Caco-2 (cell line): ENCODE measurements around the gene AGAP1. TPM values are rescaled to one million over a fixed set of nuclear protein-coding genes. Genes with fewer than 3 reads are reported as not detected.

Source experiments
- BruUV-seq: library from RNA; stranded (reverse); fragments of 400-500 nt; replicated peaks from 2 replicates; lab custom pipeline; 2021; lab: Mats Ljungman, UMichigan
- CTCF ChIA-PET: fragments of 300-600 bp; sonication (Branson Sonifier 250); formaldehyde crosslinking; loops from one replicate; lab custom pipeline; 2022; ENCODE audit warnings: antibody characterized with exemption; lab: Charles Lee
- POLR2A ChIA-PET: fragments of 300-600 bp; sonication (Branson Sonifier 250); formaldehyde crosslinking; loops from one replicate; lab custom pipeline; 2022; ENCODE audit warnings: antibody characterized with exemption; lab: Charles Lee
- DNase-seq, 2 experiments: peaks; one replicate each; pipeline versions ENCODE4 v3.0.0 to v3.0.0-alpha.2; 2020 to 2022
- H3K27me3 ChIP-seq: replicated peaks from 2 replicates; pipeline ENCODE4 v1.6.0; 2011; ENCODE audit warnings: low read length; ENCODE audit not compliant: control insufficient read depth, insufficient read depth
- H3K36me3 ChIP-seq: 2 replicates; pipeline ENCODE4 v1.5.1; 2011; ENCODE audit warnings: low read length; ENCODE audit not compliant: control insufficient read depth, insufficient read depth
- H3K4me1 ChIP-seq: fragments of 250-450 bp; sonication (Bioruptor Pico); 2 replicates; pipeline ENCODE4 v1.5.1; 2020; ENCODE audit warnings: mild to moderate bottlenecking
- H3K4me3 ChIP-seq: 2 replicates; pipeline ENCODE4 v1.5.1; 2011; ENCODE audit warnings: low read depth, mild to moderate bottlenecking, control low read depth, low read length
- H3K9me3 ChIP-seq: fragments of 250-450 bp; sonication (Bioruptor Pico); 2 replicates; pipeline ENCODE4 v1.5.1; 2020; ENCODE audit warnings: mild to moderate bottlenecking, moderate library complexity
- H3K27ac Mint-ChIP-seq: one replicate; pipeline ENCODE4 v1.8.0; 2022; ENCODE audit warnings: mixed read lengths; ENCODE audit not compliant: unreplicated experiment
- H3K27me3 Mint-ChIP-seq: one replicate; pipeline ENCODE4 v1.8.0; 2022; ENCODE audit warnings: mixed read lengths; ENCODE audit not compliant: insufficient read depth, unreplicated experiment
- H3K36me3 Mint-ChIP-seq: one replicate; pipeline ENCODE4 v1.8.0; 2022; ENCODE audit warnings: mild to moderate bottlenecking, mixed read lengths; ENCODE audit not compliant: insufficient read depth, unreplicated experiment
- H3K4me1 Mint-ChIP-seq: one replicate; pipeline ENCODE4 v1.8.0; 2022; ENCODE audit warnings: low read depth, mixed read lengths; ENCODE audit not compliant: unreplicated experiment
- H3K4me3 Mint-ChIP-seq: one replicate; pipeline ENCODE4 v1.8.0; 2022; ENCODE audit warnings: mild to moderate bottlenecking, moderate library complexity, mixed read lengths; ENCODE audit not compliant: unreplicated experiment
- H3K9me3 Mint-ChIP-seq: one replicate; pipeline ENCODE4 v1.8.0; 2022; ENCODE audit warnings: mixed read lengths; ENCODE audit not compliant: unreplicated experiment
- intact Hi-C: fragments of 100-400 bp; cut with micrococcal nuclease; formaldehyde crosslinking; loops from one replicate; pipeline ENCODE4 v1.10.0; 2022; ENCODE audit not compliant: unreplicated experiment
- total RNA-seq: library from RNA; stranded (reverse); gene quantifications from 2 replicates; pipeline ENCODE4 v1.2.3, GENCODE V29; 2022
- TF ChIP-seq, protein P1 (sequence below), 2 experiments: fragments of 200-600 bp in 1 of 2; IDR thresholded peaks; 1 replicate in 1 of 2; 2 replicates in 1 of 2; pipeline versions ENCODE4 v1.5.1 to v1.8.0; 2011 to 2022; ENCODE audit warnings: antibody characterized with exemption in 1 of 2, control low read depth in 1 of 2, inconsistent platforms in 1 of 2, low read depth in 1 of 2, low read length in 1 of 2, mild to moderate bottlenecking in 1 of 2, moderate library complexity in 1 of 2; ENCODE audit not compliant: insufficient read depth in 1 of 2, severe bottlenecking in 1 of 2, unreplicated experiment in 1 of 2

AGAP1 gene
- total RNA-seq, 1 experiment from 2014 or later = 41.7 TPM

DNA sequence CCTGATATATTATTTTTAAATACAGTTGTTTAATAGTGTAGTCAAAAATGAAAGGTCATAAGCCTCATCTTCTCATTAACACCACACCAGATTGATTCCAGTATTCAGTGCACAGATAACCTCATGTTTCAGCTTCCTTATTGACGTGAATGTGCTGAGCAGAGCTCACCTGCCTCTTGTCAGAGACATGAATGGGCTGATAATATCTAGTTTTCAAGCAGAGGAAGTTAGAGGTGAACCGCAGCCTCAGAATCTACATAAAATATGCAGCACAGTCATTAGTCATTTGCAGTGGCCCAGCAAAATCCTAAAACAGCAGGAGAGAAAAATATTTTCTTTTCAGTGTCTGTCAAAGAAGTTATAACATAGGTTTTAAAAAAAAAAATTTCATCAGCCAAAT, 458.1 kb downstream of the AGAP1 start:
- Mint-ChIP-seq H3K27ac (no peak overlapping the region), H3K36me3 (no peaks in the 10 kb centered on the region), H3K4me1 (no peaks in the 10 kb centered on the region), H3K9me3 (no peaks in the 10 kb centered on the region), H3K4me3 (no peak overlapping the region), H3K27me3 (no peaks in the 10 kb centered on the region)
- ChIA-PET POLR2A (no interaction called here), CTCF (no interaction called here)
- BruUV-seq = no TSS peak
- no peaks in the 10 kb centered on the region for H3K36me3 ChIP-seq
- TF ChIP-seq, protein P1, sequence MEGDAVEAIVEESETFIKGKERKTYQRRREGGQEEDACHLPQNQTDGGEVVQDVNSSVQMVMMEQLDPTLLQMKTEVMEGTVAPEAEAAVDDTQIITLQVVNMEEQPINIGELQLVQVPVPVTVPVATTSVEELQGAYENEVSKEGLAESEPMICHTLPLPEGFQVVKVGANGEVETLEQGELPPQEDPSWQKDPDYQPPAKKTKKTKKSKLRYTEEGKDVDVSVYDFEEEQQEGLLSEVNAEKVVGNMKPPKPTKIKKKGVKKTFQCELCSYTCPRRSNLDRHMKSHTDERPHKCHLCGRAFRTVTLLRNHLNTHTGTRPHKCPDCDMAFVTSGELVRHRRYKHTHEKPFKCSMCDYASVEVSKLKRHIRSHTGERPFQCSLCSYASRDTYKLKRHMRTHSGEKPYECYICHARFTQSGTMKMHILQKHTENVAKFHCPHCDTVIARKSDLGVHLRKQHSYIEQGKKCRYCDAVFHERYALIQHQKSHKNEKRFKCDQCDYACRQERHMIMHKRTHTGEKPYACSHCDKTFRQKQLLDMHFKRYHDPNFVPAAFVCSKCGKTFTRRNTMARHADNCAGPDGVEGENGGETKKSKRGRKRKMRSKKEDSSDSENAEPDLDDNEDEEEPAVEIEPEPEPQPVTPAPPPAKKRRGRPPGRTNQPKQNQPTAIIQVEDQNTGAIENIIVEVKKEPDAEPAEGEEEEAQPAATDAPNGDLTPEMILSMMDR (IDR thresholded peaks at IDR 0.05; ENCODE audit: insufficient read depth in 1 of 2, low read depth in 1 of 2, low read length in 1 of 2, severe bottlenecking in 1 of 2, unreplicated experiment in 1 of 2) = no peak
- intact Hi-C loops = no loop called here
- H3K4me3 ChIP-seq = no peak overlapping the region
- no peaks in the 10 kb centered on the region for H3K27me3 ChIP-seq
- no peak for DNase-seq
- no peaks in the 10 kb centered on the region for H3K9me3 ChIP-seq
- H3K4me1 ChIP-seq = no peaks in the 10 kb centered on the region

DNA sequence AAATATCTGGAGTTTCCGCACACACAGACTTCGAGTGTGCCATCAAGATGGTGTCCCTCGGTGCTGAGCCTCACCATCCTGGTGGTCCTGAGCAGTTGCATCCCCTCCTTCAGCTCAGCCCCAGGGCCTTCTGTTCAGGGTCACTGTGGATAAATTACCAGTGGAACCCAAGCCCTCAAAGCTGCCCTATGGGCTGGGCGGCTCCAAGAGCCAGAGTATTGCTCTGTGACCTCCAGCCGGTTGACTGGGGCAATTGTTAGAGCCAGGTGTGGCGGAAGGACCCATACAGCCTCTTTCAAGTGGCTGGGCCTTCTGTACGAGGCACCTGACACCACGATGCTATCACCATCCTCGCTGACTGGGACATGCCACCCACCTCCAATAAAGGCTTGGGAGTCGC, 458.9 kb downstream of the AGAP1 start:
- Mint-ChIP-seq H3K4me1 (no peaks in the 10 kb centered on the region), H3K27me3 (no peaks in the 10 kb centered on the region), H3K36me3 (no peaks in the 10 kb centered on the region), H3K4me3 (no peak overlapping the region), H3K27ac (no peak overlapping the region), H3K9me3 (no peaks in the 10 kb centered on the region)
- POLR2A ChIA-PET = no interaction called here
- TF ChIP-seq, protein P1 (IDR thresholded peaks at IDR 0.05; ENCODE audit: insufficient read depth in 1 of 2, low read depth in 1 of 2, low read length in 1 of 2, severe bottlenecking in 1 of 2, unreplicated experiment in 1 of 2) = no peak
- Histone ChIP-seq H3K36me3 (no peaks in the 10 kb centered on the region), H3K4me3 (no peak overlapping the region), H3K27me3 (no peaks in the 10 kb centered on the region), H3K4me1 (no peaks in the 10 kb centered on the region), H3K9me3 (no peaks in the 10 kb centered on the region)
- intact Hi-C loops = no loop called here
- no peak for DNase-seq
- CTCF ChIA-PET = no interaction called here
- no TSS peak for BruUV-seq

DNA sequence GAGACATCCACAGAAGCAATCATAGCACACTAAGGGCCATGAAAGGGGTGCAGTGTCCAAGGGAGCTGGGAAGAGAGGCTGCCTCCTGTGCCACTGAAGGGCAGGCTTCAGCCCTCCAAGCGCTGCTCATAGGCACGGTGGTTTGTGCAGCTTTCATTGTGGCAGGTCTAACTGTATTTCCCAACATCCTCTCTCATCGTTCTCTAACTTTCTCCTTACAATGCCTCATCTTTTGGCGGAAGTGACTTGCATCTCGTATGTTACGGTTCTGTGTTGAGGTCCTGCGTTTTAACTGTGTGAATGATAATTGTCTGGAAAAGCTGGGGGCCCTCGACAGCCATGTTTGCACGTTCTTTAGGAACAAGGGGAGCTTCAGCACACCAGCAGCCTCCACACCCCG, 460.4 kb downstream of the AGAP1 start:
- H3K9me3 Mint-ChIP-seq = no peaks in the 10 kb centered on the region
- H3K4me1 ChIP-seq = no peaks in the 10 kb centered on the region
- H3K36me3 ChIP-seq = no peaks in the 10 kb centered on the region
- no peak for DNase-seq
- H3K27ac Mint-ChIP-seq = no peak overlapping the region
- H3K9me3 ChIP-seq = no peaks in the 10 kb centered on the region
- no peaks in the 10 kb centered on the region for H3K27me3 ChIP-seq
- H3K4me3 Mint-ChIP-seq = no peak overlapping the region
- no TSS peak for BruUV-seq
- ChIA-PET CTCF (no interaction called here), POLR2A (no interaction called here)
- peaks cover under 1% of the 10 kb centered on the region for H3K36me3 Mint-ChIP-seq
- TF ChIP-seq, protein P1 (IDR thresholded peaks at IDR 0.05; ENCODE audit: insufficient read depth in 1 of 2, low read depth in 1 of 2, low read length in 1 of 2, severe bottlenecking in 1 of 2, unreplicated experiment in 1 of 2) = no peak
- H3K4me1 Mint-ChIP-seq = no peaks in the 10 kb centered on the region
- intact Hi-C loops = no loop called here
- no peak overlapping the region for H3K4me3 ChIP-seq
- no peaks in the 10 kb centered on the region for H3K27me3 Mint-ChIP-seq
